ENCODE data around the gene MRPS34.

Gene MRPS34

DNA sequence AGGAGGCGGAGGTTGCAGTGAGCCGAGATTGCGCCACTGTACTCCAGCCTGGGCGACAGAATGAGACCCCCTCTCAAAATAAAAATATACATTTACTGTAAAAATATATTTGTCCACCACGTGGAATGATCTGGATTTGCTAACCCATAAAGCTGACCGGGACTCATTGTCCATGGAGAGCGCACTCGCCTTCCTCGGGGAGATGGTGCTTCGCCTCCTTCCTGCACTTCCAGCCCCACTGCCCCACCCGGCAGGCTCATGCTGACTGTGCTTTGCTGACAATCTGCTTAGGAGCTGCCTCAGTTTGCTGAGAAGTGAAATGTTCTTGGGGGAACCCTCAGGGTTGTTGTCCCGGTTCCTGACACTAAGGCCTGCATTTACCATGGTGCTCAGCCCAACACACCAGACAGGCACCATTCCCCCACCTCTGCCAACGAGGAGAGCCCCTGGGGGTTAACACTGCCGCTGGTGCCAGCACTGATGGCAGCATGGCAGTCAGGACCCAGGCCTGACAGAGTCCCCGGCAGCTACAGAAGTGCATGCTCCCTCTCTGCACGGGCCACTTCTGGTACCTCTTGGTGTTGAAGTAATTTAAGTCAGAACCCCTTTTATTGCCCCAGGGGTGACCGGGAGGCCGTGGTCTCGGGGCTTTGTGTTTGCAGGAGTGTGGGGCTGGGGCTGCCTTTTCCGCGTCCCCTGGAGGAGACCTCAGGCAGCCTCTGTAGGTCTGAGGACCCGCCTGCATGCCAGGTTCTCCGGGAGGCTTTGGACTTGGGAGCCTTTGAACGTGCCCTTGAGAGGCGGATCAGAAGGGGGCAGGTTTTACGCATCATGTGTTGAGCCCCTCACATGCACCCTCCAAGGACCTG lies 12.3 kb upstream of the MRPS34 start:
- H3K27ac ChIP-seq: no peak overlapping the region
- no peak for TF ChIP-seq CTCF (conservative IDR thresholded peaks at IDR 0.05)

GRCh38 chr16:1782408-1783264 lies 9.7 kb upstream of the MRPS34 start, which contains the start of the genes NUBP2 and SPSB3:
TSS of gene NUBP2 (plus strand) at chr16:1782960. CDS start at chr16:1783021, 61 bp downstream.
TSS of gene SPSB3 (minus strand) at chr16:1782571. CDS start at chr16:1781483, 1,088 bp downstream.
- TF ChIP-seq CTCF (conservative IDR thresholded peaks at IDR 0.05): no peak
- H3K27ac ChIP-seq: peak within 1 kb of the TSS; percentile 77

- H3K27ac ChIP-seq: peak overlapping the region; percentile 77
Measured at GRCh38 chr16:1781758-1782407, 8.9 kb upstream of the MRPS34 start.

GRCh38 chr16:1781254-1781653 lies 8.3 kb upstream of the MRPS34 start:
- peak overlapping the region; percentile 77 for H3K27ac ChIP-seq

More at GRCh38 chr16:1781758-1782407, 8.9 kb upstream of the MRPS34 start:
- TF ChIP-seq CTCF (conservative IDR thresholded peaks at IDR 0.05): no peak

GRCh38 chr16:1780677-1781072 lies 7.7 kb upstream of the MRPS34 start:
- no peak for TF ChIP-seq CTCF (conservative IDR thresholded peaks at IDR 0.05)
- H3K27ac ChIP-seq: peak overlapping the region; percentile 77

More at GRCh38 chr16:1781254-1781653, 8.3 kb upstream of the MRPS34 start:
- TF ChIP-seq CTCF (conservative IDR thresholded peaks at IDR 0.05): no peak

- H3K27ac ChIP-seq: peak overlapping the region; percentile 77
- TF ChIP-seq CTCF (conservative IDR thresholded peaks at IDR 0.05): no peak
Measured at GRCh38 chr16:1779741-1780676, 7.1 kb upstream of the MRPS34 start.

Data from VCaP (cell line).